Stimulated activated CD8-positive, alpha-beta memory T cell treated with anti-CD3 and anti-CD28 coated beads, Interleukin-7, amount 100 ng/mL, for 48 hours (primary cell): ENCODE data around the gene PLCB2.

ENCODE experiments used
- DNase-seq, 2 donors: peaks; one replicate each; pipeline ENCODE4 v3.0.0-alpha.2; 2020; ENCODE audit warnings: low read depth in 1 of 2; ENCODE audit errors: extremely low read depth in 1 of 2

PLCB2 gene

DNA sequence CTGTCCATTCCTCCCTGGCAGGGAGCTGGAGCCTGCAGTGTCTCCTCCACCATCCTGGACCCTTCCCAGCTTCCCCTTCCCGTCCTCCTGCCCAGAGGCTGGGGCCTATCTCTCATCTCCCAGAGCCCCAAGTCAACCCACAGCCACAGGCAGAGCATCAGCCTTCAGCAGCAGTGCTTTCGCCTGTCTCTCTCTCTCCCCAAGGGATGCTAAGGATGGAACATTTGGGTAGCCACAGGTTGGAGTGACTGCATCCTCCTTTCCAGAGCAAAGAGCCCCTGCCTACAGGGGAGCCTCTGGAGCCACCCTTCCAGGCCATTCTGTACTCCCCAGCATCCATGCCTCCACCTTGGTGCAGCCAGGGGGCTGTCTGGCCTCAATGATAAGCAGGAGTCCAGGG, 4.2 kb downstream of the PLCB2 start:
- no peak for DNase-seq

DNA sequence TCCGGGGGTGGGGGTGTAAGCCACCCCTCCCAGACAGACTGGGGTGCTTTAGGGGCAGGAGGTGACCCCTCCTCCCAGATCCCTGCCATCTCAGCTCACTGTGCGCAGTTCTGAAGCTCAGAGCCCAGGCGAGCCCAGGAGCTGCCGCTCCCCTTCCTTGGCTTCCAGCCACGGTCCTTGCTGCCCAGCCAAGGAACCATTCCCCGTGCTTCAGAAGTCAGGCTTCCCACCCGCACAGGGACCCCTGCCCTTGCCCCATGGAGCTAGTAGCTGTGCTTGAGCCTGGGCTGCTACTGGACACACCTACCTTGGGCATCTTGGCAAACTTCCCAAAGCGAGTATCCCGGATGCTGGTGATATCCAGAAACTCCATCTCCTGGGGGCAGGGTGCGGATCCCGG, 4.8 kb downstream of the PLCB2 start:
- DNase-seq = no peak

DNA sequence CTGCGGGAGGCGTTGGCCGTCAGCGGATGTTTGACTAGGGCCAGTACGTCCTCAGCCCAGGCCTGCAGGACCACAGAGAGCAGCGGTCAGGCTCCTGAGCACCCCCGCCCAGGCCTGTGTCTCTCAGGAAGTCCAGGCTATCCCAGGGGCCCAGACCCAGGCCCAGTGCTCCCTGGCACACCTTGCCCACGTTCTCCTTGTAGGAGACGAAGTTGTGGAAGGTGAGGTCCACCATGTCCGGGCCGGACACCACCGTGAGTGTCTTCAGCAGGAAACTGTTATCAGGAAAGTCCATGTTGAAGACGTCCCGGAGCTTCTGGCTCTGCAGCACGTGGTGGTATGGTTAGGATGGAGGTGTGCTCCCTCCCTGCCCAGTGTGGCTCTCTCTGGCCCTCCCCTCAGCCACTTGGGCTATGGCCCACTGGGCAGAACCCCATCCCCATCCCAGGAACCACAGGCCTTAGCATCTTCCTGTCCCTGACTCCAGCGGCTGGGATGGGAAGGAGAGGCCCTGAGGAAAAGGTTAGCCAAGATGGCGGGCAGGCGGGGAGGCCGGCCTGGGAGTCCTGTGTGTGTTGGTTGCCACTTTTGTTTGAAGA, 5.3 kb downstream of the PLCB2 start:
- DNase-seq = no peak

DNA sequence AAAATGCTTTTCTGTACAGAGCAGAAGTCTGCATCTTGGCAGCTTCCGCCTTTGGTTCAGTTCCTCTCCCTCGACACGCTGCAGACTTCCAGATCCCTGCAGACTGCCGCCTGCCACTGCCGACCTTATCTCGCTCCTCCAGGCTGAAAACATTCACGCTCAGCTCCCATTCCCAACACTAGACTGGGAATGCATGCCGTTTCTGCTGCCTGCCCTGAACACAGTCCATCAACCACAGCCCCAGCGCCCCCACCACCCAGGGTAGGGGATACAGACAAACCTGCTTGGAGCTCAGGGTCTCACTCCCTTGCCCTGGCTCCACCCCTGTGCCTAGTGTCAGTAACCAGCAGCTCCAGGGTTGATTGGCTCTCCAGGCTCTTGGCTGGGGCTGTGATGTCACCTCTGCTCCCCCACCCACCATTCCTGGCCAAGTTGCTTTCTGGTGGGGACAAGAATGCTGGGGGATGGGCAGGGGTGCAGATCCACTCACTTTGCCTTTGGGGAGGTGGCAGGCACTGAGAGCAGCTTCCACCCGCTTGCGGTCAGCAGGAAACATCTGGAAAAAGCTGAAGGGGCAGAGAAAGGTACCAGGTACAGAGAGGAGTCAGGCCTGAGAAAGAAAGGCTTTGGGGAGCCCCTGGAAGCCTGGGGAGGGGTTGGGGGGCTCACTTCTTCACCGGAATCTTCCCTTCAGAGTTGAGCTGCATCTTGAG, 6.1 kb downstream of the PLCB2 start:
- DNase-seq = no peak

DNA sequence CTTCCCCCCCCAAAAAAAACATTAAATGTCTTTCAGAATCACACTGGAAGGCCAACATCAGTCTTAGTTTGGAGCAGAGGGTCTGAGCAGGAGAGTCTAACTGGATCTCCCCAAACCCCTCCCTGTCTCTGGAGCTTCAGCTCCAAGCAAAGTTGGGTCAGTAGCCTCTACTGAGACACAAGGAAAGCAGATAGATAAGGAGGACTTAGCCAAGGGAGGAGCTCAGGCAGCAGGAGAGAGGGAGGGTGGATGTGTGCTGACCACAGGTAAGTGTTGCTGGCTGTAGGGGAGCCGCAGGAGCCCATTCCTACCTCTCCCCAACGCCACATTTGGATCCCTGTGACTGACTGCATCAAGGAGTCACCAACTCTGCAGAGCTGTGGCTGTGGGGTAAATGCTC, 7.0 kb downstream of the PLCB2 start:
- no peak for DNase-seq

DNA sequence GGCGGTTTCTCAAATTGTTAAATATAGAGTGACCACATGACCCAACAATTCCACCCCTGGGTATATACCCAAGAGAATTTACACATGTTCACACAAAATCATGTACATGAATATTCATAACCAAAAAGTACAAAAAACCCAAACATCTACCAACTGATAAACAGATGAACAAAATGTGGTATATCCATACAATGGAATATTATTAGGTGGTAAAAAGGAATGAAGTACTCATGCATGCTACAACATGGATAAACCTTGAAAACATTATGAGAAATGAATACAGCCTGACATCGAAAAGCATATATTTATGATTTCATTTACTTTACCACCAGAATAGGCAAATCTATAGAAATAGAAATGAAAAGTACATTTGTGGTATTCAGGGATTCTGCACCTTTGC, 7.4 kb downstream of the PLCB2 start:
- DNase-seq = no peak

DNA sequence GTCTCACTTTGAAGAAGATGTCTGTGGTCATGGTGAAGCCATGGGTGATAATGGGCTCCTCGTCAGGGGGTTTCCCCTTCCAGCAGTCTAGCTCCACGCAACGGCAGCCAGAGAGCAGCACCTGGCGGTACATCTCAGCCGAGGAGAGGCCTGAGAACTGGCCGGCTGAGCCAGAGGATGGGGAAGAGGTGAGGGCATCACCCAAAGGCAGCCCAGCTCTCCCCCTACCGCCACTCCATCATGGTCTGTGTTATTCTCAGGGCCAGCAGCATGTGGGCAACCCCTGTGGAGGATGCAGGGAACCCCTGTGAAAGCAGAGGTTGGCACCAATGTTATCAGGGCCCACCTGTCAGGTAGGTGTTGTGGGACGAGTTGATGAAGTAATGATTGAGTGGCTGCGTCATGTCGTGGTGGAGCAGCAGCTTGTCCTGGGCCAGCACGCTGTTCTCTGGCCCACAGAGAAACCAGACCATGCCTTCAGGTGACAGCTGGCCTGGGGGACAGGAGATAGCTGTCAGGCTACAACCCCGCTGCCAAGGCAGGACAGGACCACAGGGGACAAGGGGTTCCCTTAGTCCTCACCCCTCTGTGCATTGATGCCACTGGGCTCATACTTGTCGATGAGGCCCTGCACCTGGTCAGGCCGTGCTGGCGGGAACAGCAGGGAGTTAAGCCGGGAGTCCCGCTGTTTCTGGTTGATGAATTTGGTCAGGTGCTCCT, 9.4 kb downstream of the PLCB2 start:
- no peak for DNase-seq

DNA sequence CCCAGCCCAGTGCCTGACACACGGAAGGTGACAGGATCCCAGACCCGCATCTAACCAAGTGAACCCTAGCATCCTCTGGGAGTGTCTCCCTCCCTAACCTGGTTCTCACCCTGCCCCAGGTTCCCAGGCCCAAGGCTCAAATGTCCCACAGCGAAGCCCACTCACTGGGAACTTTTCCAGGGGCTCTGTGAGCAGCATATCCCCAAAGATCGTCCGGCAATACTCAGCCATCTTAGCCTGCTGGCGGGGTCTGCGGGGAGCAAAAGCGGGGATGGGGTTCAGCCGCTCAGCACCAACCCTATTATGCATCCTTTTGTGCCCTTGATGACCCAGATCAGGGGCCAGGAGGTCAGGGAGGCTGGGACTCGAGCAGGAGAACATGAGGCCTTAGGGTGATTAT, 10.4 kb downstream of the PLCB2 start:
- DNase-seq = no peak

DNA sequence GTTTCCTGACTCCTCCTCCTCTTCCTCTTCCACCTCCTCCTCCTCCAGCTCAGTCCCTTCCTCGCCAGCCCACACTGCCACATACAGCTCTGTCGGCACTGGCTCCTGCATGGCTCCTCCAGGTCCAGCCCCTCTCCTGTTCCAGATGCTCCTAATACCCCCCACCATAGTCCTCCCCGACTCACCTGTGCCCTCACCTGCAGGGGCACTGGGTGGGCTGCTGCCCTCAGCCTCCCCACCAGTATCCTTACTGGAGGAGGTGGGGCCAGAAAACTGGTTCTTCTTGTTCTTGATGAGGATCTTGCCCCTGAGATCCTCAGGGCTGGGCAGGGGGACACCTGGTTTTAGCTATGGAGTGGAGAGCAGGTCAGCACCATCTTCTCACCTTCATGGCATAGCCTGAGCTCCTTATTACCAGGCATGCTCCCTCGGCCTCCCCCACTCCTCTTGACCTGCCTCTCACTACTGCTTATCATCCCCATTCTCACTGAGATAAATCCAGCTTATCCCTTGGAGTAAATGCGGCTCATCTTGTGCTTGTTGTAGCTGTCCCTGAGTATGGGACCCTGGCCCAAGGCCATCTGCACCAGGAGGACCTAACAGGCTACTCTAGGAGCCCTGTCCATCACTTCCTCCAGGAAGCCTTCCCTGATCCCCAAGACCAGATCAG, 11.0 kb downstream of the PLCB2 start:
- DNase-seq = no peak

DNA sequence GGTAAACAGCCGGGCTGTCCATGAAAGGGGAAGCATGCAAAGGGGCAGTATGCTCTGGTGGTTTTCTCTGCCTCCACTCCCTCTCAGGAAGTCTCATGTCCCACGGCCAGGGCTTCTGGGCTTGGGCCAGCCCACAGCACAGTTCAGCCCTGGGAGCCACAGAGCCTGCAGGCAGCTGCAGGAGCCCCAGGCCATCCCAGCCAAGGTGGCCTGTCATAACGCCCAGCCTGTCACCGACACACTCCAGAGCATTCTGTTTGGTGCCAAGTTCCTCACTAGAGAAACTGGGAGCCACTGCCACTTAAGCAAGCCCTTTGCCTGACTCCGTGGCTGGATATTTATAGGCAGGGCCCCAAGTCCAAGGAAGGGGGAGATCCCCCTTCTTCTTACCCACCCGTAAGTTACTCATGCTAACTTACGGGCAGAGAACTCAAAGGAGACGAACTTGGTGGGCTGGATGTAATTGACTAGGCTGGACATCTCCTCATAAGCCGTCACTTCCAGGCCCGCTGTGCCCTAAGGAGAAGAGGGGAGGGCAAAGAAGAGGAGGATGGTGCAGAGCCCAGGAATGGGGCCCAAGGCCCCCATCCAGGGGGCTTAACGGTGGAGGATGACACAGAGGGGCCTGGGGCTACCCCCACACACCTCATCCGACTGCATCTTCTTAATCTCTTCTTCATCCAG, 11.7 kb downstream of the PLCB2 start:
- DNase-seq = no peak

DNA sequence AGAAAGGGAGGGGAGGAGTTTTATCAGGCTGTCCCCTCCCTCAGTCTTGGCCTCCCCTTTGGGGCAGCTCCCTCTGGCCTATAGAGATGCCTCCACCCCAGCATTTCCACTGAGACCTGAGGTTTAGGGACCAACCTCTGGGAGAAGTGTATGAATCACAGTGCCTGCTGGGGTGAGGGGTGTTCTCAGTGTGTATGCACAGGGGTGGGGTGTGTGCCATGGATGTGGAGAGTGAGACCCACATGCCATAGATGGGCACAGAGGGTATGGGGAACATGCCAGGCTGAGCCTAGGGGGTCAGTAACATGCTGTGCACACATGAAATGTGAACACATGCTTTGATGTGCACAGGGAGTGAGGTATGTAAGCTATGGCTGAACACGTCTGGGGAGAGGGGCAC, 12.4 kb downstream of the PLCB2 start:
- DNase-seq = no peak

DNA sequence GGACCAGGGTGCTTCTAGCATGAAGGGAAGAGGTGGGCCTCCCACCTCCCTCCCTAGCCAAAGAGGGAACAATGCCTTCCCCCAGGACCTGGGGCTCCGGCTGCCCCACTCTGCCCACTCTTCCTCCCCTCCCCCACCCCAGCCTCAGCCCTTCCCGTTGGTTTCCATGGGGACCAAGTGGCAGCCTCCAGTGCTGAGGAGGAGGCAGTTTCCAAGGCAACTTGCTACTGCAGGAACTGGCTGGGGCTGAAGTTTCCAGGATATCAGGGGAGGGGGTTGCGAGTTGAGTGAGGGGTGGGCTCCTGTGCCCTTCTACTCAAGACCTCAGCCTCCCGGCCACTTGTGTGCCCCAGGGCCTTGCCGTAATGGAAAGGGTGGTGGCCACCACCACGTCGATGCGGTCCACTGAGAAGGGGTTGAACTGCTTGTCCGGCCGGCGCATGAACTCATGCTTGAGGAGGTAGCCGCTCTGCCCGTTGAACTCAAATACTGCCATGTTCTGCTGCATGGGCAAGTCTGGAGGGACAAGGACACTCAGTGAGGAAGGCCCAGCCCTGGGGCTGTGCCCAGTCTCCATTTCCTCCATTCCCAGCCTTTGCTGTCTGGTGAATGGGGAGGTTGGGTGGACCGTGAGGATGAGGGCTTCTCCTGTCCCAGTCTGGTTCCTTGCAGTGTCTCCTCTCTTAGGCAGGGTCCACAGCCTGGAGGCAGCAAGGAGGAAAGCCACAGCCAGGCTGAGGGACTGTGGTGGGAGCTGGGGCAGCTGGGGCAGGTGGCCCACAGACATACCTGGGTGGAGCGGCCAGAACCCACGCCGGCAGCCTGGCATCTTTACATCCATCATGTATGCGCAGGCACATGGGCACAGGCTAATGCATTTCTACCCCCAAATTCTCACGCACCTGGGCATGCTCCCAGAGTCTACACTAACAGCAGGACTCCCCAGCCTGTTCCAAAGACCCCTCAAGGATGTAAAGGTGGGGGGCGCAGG, 13.5 kb downstream of the PLCB2 start:
- no peak for DNase-seq

DNA sequence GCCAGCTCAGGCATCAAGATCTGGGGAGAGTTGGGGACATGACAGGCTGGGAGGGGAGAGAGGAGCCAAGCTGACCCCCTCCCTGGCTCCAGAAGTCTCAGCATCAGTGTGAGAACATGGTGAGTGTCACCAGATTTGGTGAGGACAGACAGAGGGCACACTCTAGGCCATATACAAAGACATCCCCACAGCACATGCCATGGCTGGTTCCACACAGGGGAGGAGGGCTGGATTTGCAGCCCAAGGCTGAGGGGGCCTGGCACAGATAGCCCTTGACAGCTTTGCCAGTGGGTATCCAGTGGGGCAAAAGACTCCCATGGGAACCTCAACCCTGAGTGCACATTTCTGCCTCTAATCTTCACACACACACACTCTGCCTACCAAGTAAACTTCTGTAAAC, 14.7 kb downstream of the PLCB2 start:
- no peak for DNase-seq

DNA sequence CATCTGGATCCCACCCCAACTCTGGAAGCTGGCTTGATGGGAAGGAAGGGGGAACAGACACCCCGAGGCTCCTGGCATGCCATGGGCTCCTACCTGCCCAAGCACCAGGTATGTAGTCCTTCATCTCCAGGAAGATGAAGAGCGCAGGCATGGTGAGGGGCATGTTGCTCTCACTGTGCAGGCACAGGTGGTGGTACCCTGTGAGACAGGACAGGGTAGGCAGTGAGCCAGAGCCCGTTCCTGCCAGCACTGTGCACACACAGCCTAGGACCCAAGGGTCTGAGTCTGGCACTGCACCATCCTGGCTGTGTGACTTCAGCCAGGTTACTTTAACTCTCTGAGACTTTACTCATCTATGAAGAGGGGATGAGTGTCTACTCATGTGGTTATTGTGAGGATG, 15.5 kb downstream of the PLCB2 start:
- DNase-seq = no peak

DNA sequence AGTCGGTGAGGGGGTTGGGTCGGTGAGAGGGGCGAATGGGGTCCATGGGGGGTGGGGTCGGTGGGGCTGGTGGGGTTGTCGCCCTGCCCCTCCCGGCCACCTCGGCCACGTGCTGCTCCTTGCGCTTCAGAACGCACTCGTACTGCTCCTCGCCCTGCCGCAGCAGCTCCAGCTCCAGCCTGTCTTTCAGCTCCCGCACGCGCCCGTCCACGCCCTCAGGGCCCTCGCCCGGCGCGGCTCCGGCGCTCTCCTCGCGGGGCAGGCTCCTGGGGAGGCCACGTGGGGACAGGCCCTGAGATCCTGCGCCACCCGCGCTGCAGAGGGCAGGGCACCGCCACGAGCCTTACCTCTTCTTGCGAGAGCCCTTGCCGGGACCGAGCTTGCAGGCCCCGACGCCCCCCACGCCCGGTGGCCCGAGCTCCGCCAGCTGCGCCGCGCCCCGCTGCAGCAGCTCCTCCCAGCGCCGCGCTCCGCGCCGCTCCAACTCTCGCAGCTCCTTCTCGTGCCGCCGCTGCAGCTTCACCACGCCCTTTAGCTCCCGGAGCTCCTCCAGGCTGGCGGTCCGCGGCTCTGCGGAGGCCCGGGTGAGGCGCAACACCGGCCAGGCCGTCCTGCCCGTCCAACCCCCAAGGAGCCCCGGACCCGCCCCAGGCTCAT, 16.7 kb downstream of the PLCB2 start:
- DNase-seq = no peak

DNA sequence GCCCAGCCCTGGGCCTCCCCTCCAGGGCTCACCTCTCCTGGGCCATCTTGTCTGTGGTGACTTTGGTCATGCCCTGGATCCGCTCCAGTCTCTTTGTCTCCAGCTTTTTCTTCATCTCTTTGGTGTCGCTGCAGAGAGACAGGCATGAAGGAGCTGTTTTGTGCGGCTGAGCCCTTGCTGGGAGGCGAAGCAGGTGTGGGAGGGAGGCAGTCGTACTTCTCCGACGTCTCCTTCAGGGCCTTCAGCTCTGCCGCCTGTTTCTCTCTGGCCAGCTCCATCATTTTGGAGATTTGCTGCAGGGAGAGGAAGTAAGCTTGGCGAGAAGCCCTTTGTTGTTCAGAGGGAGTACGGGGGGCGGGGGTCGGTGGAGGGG, 17.2 kb downstream of the PLCB2 start:
- no peak for DNase-seq

DNA sequence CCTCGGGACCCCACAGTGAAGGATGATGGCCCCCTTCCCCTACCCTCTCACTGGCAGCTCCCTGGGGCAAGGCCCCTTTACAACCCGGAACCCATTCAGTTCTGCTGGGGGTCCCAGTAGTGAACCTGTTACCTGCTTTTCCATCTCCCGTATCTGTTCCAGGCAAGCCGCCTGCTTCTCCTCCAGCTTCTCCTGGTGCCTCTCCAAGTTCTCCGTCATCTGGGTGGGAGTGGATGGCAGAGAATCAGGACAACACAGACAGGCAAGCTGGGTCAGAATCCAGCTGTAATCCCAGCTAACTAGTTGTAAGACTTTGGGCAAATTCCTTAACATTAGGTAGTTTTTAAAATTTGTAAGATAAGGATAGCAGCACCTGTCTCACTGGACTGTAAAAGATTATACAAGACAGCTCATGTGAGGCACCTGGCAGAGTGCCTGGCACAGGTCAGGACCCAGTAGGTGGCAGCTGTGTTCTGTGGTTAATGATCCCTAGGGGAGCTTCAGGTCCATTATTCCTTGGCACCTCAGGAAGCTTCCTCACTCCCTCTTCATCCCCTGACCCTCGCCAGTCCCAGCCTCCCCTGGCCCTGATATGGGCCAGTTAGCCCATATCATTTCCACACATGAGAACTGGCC, 18.5 kb downstream of the PLCB2 start:
- DNase-seq = no peak

DNA sequence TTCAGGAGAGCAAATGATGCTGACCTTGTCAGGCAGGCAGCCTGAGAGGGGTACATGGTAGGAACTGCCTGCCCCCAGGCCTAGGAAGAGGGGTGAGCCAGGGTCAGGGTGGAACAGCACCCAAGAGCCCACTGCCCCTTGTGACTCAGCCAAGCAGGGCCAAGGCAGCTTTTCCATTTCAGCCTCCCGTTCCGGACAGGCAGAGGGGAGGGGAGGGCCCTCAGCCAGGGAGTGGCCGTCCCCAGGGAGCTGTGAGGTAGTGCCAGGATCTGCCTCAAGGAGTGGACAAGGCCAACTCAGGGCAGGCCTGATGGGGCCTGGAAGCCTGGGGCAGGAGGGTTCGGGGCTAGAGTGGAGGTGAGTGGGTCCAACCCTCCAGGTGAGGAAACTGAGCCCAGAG, 19.8 kb downstream of the PLCB2 start:
- DNase-seq = no peak

DNA sequence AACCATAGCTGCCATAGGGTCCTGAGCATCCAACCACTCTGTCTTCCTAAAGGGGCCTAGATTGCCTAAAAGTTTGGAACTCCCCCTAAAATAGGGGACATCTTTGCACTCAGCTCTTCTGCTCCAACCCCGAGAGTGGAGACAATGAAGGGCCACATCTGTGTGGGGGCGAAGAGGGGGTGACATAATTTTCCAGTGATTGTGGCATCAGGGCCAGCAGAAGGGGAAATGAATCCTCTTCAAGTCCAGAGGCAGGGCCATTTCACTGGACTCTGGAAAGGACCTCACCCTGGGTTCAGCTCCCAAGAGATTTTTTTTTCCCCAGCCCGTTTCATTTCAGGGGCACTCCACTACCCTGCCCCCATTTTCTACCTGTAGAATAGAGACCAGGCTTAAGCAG, 20.2 kb downstream of the PLCB2 start:
- DNase-seq = no peak
